ENCODE results near the gene TRIM13. TPM values are rescaled to one million over a fixed set of nuclear protein-coding genes. Genes with fewer than 3 reads are reported as not detected.
"Not testable (repeated sequence)": the region's sequence is repeated elsewhere in the genome, so short reads cannot be mapped to it uniquely, and the experiment has no call there.

Gene TRIM13
- total RNA-seq, 1 donor from 2014 or later: 18.9 TPM

- Mint-ChIP-seq H3K4me1 (peaks cover 38% of the 10 kb centered on the region), H3K27me3 (no peaks in the 10 kb centered on the region), H3K36me3 (ENCODE audit: low read depth) (peaks cover 61% of the 10 kb centered on the region), H3K27ac (no peak overlapping the region), H3K4me3 (peak overlapping the region; percentile 24), H3K9me3 (no peaks in the 10 kb centered on the region)
- intact Hi-C loops (cut with micrococcal nuclease): no loop called here
- no peak for DNase-seq
These were observed 58.6 kb downstream of the TRIM13 start for GRCh38 chr13:50055454-50055853.

GRCh38 chr13:50060718-50061117, 63.9 kb downstream of the TRIM13 start:
- Mint-ChIP-seq H3K4me1 (peaks cover 22% of the 10 kb centered on the region), H3K27me3 (no peaks in the 10 kb centered on the region), H3K36me3 (ENCODE audit: low read depth) (peaks cover 44% of the 10 kb centered on the region), H3K9me3 (no peaks in the 10 kb centered on the region), H3K27ac (no peak overlapping the region), H3K4me3 (no peak overlapping the region)
- intact Hi-C loops (cut with micrococcal nuclease): loop anchor here (2.0 kb wide), 1 partner anchor 14 kb away; no protein-coding TSS in a partner anchor
- DNase-seq: no peak

- intact Hi-C loops (cut with micrococcal nuclease); H3K4me3 Mint-ChIP-seq; DNase-seq; H3K27me3 Mint-ChIP-seq; H3K27ac Mint-ChIP-seq; H3K9me3 Mint-ChIP-seq: not testable (repeated sequence)
- Mint-ChIP-seq H3K4me1 (peaks cover 16% of the 10 kb centered on the region), H3K36me3 (ENCODE audit: low read depth) (peaks cover 47% of the 10 kb centered on the region)
These were observed 65.5 kb downstream of the TRIM13 start for GRCh38 chr13:50062336-50062735.

- Mint-ChIP-seq H3K27me3 (no peaks in the 10 kb centered on the region), H3K36me3 (ENCODE audit: low read depth) (peaks cover 40% of the 10 kb centered on the region), H3K27ac (no peak overlapping the region), H3K9me3 (no peaks in the 10 kb centered on the region), H3K4me1 (peaks cover 14% of the 10 kb centered on the region), H3K4me3 (no peak overlapping the region)
- DNase-seq: no peak
- intact Hi-C loops (cut with micrococcal nuclease): no loop called here
These were observed 68.9 kb downstream of the TRIM13 start for GRCh38 chr13:50065712-50066111.

Other genes with a start within 250 kb of the TRIM13 start
- gene KPNA3, start 204.4 kb upstream of the TRIM13 start, total RNA-seq: 56.5 and 58.8 TPM in 2 replicates
- gene SPRYD7, start 60.7 kb upstream of the TRIM13 start, total RNA-seq: 6.9 and 8.1 TPM in 2 replicates
- 0.43 TPM in 1 of 2 replicates, not detected in the other for gene KCNRG, start 18.4 kb downstream of the TRIM13 start, total RNA-seq